Panc1 (cell line): Measurements from ENCODE around the gene DHRS3. TPM values are rescaled to one million over a fixed set of nuclear protein-coding genes. Genes with fewer than 3 reads are reported as not detected.

Source experiments
- ATAC-seq: fragments of 200-7000 bp; cut with Tn5 transposase; 2 replicates; pipeline ENCODE4 v1.9.1; 2020; ENCODE audit warnings: mild to moderate bottlenecking, moderate library complexity
- BruUV-seq: library from RNA; stranded (reverse); fragments of 400-500 nt; replicated peaks from 2 replicates; lab custom pipeline; 2021; lab: Mats Ljungman, UMichigan
- CTCF ChIA-PET: fragments of 300-600 bp; sonication (Branson Sonifier 250); formaldehyde crosslinking; loops from one replicate; lab custom pipeline; 2022; ENCODE audit warnings: antibody characterized with exemption; lab: Charles Lee
- POLR2A ChIA-PET: fragments of 300-600 bp; sonication (Branson Sonifier 250); formaldehyde crosslinking; loops from one replicate; lab custom pipeline; 2022; ENCODE audit warnings: antibody characterized with exemption; lab: Charles Lee
- DNase-seq: peaks from one replicate; pipeline ENCODE4 v3.0.0-alpha.2; 2010; ENCODE audit warnings: low read depth, low spot score
- H3K27ac ChIP-seq: 2 replicates; pipeline ENCODE4 v1.5.1; 2011; ENCODE audit warnings: mild to moderate bottlenecking, low read length, inconsistent platforms
- H3K27me3 ChIP-seq: fragments of 200-500 bp; sonication (Bioruptor generic); 2 replicates; pipeline ENCODE4 v1.6.0; 2014; ENCODE audit warnings: low read length, inconsistent platforms; ENCODE audit not compliant: control insufficient read depth, insufficient read depth
- H3K36me3 ChIP-seq: fragments of 200-500 bp; sonication (Bioruptor generic); 2 replicates; pipeline ENCODE4 v1.5.1; 2014; ENCODE audit warnings: inconsistent platforms, mild to moderate bottlenecking, low read length, moderate library complexity; ENCODE audit not compliant: control insufficient read depth, insufficient read depth
- H3K4me1 ChIP-seq: 2 replicates; pipeline ENCODE4 v1.5.1; 2011; ENCODE audit warnings: inconsistent platforms, mild to moderate bottlenecking, low read length, moderate library complexity; ENCODE audit not compliant: control insufficient read depth, insufficient read depth
- H3K4me3 ChIP-seq, 2 experiments: 2 replicates each; pipeline ENCODE4 v1.5.1; 2011 to 2012; ENCODE audit warnings: low read depth in 2 of 2, low read length in 2 of 2, mild to moderate bottlenecking in 2 of 2, inconsistent platforms in 1 of 2, moderate library complexity in 1 of 2
- H3K9me3 ChIP-seq: fragments of 200-500 bp; sonication (Bioruptor generic); 2 replicates; pipeline ENCODE4 v1.5.1; 2014; ENCODE audit warnings: low read depth, mild to moderate bottlenecking, inconsistent platforms, low read length, moderate library complexity; ENCODE audit not compliant: control insufficient read depth, insufficient read depth
- POLR2AphosphoS5 ChIP-seq: IDR thresholded peaks from 2 replicates; pipeline ENCODE4 v1.6.1; 2012; ENCODE audit warnings: mild to moderate bottlenecking, low read depth, low read length, moderate library complexity
- SIN3A ChIP-seq: IDR thresholded peaks from 2 replicates; pipeline ENCODE4 v1.6.1; 2012; ENCODE audit warnings: low read depth, mild to moderate bottlenecking, low read length, moderate library complexity, borderline replicate concordance; ENCODE audit not compliant: insufficient read depth
- TCF7L2 ChIP-seq: IDR thresholded peaks from 2 replicates; pipeline ENCODE4 v1.6.1; 2011; ENCODE audit warnings: mild to moderate bottlenecking, low read depth, low read length, inconsistent platforms
- in situ Hi-C: cut with HindIII; loops from 2 replicates; pipeline ENCODE4 v1.10.0; 2016; ENCODE audit warnings: low sequenced_read_pairs, low pct_unique_long_range_greater_than_20kb
- intact Hi-C: fragments of 100-400 bp; cut with micrococcal nuclease; formaldehyde crosslinking; loops from one replicate; pipeline ENCODE4 v1.10.0; 2022; ENCODE audit not compliant: unreplicated experiment
- total RNA-seq: library from RNA; stranded (reverse); gene quantifications from one replicate; pipeline ENCODE4 v1.2.1, GENCODE V29; 2021; ENCODE audit not compliant: unreplicated experiment
- TF ChIP-seq, protein P1 (sequence below), 2 experiments: IDR thresholded peaks; 2 replicates each; pipeline ENCODE4 v1.6.1; 2011 to 2012; ENCODE audit warnings: low read depth in 2 of 2, control low read depth in 1 of 2, low read length in 1 of 2, mild to moderate bottlenecking in 1 of 2, moderate library complexity in 1 of 2; ENCODE audit not compliant: insufficient read depth in 1 of 2
- TF ChIP-seq, protein P2 (sequence below): fragments of 450-650 bp; IDR thresholded peaks from 2 replicates; pipeline ENCODE4 v1.5.1; 2017; ENCODE audit warnings: mild to moderate bottlenecking

DHRS3 gene
- total RNA-seq, 1 experiment from 2014 or later: 113 TPM

DNA sequence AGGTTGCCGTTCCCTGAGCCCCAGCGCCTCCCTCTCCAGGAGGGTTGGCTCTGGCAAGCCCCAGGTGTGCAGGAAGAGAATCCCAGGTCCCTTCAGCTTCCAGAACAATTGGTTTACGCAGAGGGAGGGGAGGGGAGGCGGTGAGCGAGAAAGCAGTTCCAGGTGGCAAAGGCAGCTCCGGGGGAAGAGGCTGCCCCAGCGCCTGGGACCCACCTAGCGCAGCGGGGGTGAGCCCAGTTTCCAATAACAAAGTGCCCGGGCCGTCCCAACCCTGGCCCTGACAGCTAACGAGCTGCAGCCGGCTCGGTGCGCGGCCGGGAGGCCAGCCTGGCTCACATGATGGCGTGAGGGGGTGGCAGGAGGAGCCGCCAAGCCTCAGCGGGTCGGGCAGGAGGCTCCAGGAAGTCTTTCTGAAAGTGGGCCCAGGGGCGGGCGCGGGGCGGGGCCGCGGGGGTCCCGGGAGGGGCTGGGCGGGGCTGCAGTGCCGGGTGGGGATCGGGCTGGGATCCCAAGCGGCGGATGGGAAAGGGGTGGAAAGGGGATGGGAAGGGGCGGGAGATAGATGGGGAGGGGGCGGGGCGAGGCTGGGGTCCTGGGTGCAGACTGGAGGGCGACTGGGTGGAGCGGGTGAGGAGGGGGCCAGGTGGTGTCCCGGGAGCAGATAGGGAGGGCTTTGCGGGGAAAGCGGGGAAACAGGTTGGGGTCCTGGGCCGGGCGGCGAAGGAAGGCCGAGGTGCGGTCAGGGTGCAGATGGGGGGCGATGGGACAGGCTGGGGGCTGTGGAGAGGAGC lies 22.8 kb downstream of the DHRS3 start:
- TF ChIP-seq POLR2AphosphoS5 (peak; percentile 39; the same call in 1 of the 2 replicates), SIN3A (no peak)
- Histone ChIP-seq H3K4me3 (peak overlapping the region; percentile 18 to 37), H3K9me3 (no peaks in the 10 kb centered on the region), H3K4me1 (peaks cover 86% of the 10 kb centered on the region), H3K27me3 (no peaks in the 10 kb centered on the region), H3K36me3 (no peaks in the 10 kb centered on the region), H3K27ac (peak overlapping the region; percentile 96)
- no TSS peak for BruUV-seq
- no peak for DNase-seq
- POLR2A ChIA-PET: interaction anchor here (0.7 kb wide), 1 partner anchor 8 kb away, joined by 3 read pairs; no protein-coding TSS in a partner anchor
- ATAC-seq: peak; percentile 13
- intact Hi-C loops (loop anchor here (2.0 kb wide), 1 partner anchor 24 kb away; the partner anchor contains the start of gene DHRS3), in situ Hi-C loops (no loop called here)
- CTCF ChIA-PET: interaction anchor here (0.6 to 1.3 kb wide), 4 partner anchors 9 to 322 kb away, joined by 3 to 6 read pairs (median 3); no protein-coding TSS in a partner anchor

DNA sequence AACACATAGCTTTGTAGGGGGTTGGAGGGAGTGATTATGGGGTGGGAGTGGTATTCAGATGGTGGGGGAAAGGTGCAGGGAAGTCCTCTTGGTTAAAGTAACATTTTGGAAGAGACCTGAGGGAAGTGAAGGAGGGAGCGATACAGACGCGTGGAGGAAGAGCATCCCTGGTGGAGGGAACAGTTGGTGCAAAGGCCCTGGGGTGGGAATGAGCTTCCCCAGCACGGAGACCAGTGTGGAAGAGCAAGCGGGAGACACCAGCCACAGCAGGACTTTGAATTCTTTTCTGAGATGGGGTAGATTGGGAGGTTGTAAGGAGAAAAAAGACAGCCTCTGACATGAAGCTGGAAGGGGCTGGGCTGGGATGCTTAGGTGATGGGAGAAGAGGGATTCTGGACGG lies 23.5 kb downstream of the DHRS3 start:
- ChIA-PET POLR2A (interaction anchor here (0.7 kb wide), 1 partner anchor 44 kb away, joined by 3 read pairs; no protein-coding TSS in a partner anchor), CTCF (interaction anchor here (0.6 to 1.3 kb wide), 3 partner anchors 9 to 322 kb away, joined by 3 to 6 read pairs (median 3); no protein-coding TSS in a partner anchor)
- DNase-seq (no peak), ATAC-seq (no peak)
- Histone ChIP-seq H3K4me3 (peak overlapping the region in 1 of 2 experiments; percentile 37; a peak in 3 of 4 replicates), H3K36me3 (no peaks in the 10 kb centered on the region), H3K9me3 (no peaks in the 10 kb centered on the region), H3K27me3 (no peaks in the 10 kb centered on the region), H3K27ac (peak overlapping the region; percentile 96), H3K4me1 (peaks cover 81% of the 10 kb centered on the region)
- no TSS peak for BruUV-seq
- in situ Hi-C loops (no loop called here), intact Hi-C loops (loop anchor here (2.0 kb wide), 1 partner anchor 24 kb away; the partner anchor contains the start of gene DHRS3)
- TF ChIP-seq, protein P1, sequence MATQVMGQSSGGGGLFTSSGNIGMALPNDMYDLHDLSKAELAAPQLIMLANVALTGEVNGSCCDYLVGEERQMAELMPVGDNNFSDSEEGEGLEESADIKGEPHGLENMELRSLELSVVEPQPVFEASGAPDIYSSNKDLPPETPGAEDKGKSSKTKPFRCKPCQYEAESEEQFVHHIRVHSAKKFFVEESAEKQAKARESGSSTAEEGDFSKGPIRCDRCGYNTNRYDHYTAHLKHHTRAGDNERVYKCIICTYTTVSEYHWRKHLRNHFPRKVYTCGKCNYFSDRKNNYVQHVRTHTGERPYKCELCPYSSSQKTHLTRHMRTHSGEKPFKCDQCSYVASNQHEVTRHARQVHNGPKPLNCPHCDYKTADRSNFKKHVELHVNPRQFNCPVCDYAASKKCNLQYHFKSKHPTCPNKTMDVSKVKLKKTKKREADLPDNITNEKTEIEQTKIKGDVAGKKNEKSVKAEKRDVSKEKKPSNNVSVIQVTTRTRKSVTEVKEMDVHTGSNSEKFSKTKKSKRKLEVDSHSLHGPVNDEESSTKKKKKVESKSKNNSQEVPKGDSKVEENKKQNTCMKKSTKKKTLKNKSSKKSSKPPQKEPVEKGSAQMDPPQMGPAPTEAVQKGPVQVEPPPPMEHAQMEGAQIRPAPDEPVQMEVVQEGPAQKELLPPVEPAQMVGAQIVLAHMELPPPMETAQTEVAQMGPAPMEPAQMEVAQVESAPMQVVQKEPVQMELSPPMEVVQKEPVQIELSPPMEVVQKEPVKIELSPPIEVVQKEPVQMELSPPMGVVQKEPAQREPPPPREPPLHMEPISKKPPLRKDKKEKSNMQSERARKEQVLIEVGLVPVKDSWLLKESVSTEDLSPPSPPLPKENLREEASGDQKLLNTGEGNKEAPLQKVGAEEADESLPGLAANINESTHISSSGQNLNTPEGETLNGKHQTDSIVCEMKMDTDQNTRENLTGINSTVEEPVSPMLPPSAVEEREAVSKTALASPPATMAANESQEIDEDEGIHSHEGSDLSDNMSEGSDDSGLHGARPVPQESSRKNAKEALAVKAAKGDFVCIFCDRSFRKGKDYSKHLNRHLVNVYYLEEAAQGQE (IDR thresholded peaks at IDR 0.05; ENCODE audit: insufficient read depth in 1 of 2, low read depth in 2 of 2, low read length in 1 of 2): no peak
- no peak for TF ChIP-seq POLR2AphosphoS5
- TF ChIP-seq TCF7L2: no peak
- TF ChIP-seq, protein P2, sequence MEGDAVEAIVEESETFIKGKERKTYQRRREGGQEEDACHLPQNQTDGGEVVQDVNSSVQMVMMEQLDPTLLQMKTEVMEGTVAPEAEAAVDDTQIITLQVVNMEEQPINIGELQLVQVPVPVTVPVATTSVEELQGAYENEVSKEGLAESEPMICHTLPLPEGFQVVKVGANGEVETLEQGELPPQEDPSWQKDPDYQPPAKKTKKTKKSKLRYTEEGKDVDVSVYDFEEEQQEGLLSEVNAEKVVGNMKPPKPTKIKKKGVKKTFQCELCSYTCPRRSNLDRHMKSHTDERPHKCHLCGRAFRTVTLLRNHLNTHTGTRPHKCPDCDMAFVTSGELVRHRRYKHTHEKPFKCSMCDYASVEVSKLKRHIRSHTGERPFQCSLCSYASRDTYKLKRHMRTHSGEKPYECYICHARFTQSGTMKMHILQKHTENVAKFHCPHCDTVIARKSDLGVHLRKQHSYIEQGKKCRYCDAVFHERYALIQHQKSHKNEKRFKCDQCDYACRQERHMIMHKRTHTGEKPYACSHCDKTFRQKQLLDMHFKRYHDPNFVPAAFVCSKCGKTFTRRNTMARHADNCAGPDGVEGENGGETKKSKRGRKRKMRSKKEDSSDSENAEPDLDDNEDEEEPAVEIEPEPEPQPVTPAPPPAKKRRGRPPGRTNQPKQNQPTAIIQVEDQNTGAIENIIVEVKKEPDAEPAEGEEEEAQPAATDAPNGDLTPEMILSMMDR: no peak
- TF ChIP-seq SIN3A: no peak
